ENCODE results near the gene BNIP3.

The BNIP3 gene

GRCh38 chr10:131949041-131949862 lies 32.5 kb downstream of the BNIP3 start:
- DNase-seq = no peak

- DNase-seq = no peak
Measured at GRCh38 chr10:131948501-131948900, 33.2 kb downstream of the BNIP3 start.

GRCh38 chr10:131947631-131948347 lies 33.9 kb downstream of the BNIP3 start:
- DNase-seq = no peak

DNA sequence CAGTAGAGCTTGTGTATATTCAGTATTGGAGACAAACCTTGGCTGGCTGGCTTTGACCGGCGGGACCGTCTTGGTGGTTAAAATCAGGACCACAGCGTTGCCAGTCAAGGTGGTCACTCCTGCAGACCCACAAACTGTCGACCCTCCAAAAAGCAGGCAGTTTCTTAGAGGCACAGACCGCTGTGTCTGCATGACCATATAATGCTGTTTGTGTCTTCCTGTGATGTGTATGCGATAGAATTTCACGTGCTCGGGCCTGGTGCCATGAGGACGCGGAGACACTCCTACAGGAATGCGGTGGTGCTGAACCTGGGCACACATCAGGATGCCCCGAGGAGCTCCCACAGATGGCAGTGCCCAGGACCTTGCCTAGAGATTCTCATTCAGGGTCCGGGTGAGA lies 34.8 kb downstream of the BNIP3 start:
- no peak for DNase-seq

- DNase-seq = no peak
Measured at GRCh38 chr10:131946321-131946751, 35.4 kb downstream of the BNIP3 start.

- no peak for DNase-seq
Measured at GRCh38 chr10:131944976-131945695, 36.6 kb downstream of the BNIP3 start.

DNA sequence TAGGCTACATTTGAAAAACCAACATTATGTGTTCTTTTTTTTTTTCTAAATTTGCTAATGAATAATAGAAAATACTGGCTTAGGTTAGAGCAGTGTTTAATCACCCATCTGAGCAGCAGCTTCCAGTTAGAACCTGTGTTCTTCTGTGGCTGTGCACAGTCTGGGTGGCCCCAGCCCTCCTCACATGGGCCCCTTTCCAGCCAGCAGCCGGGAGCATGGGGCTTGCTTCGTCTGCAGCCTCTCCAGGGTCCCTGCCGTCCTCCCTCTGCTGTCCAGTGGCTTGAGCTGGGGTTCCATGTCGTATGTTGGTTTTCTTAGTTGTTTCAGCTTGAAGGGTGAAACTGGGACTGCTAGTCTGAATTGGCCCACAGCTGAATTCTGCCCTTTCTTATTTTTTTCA lies 37.3 kb downstream of the BNIP3 start:
- no peak for DNase-seq

DNA sequence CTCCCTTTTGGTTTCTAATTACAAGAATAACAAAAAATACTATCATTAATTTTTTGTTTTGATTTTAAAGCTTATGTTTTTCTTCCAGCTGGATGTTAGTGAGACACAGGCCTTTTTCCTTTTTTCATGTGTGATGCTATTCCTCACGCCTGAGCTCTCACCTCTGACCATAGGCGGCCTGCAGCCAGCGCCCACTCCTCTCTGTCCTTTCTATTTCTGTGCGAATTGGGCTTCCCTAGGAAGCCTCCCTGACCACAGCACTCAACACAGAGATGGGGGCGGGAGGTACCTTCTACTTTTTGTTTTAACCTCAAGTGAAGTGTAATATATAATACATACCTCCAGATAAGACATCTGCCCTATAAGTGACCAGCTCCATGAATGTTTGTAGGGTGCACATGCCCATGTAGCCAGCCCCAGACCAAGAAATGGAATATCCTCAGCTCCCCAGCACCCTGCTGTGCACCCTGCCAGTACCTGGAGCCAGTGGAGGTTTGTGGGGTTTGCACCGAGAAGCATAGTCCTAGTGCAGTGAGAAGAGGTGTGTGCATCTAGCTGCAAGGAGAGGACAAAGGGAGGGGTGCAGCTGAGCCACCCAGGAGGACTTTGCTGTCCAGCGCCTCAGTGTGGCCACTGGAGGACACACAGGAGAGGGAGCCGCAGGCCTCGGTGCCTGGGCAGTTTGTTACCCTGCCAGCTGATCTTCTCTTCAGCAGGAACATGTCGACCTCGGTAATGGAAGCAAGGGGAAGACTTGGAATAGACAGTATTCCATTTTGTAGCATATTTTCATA lies 38.5 kb downstream of the BNIP3 start:
- DNase-seq = no peak

DNA sequence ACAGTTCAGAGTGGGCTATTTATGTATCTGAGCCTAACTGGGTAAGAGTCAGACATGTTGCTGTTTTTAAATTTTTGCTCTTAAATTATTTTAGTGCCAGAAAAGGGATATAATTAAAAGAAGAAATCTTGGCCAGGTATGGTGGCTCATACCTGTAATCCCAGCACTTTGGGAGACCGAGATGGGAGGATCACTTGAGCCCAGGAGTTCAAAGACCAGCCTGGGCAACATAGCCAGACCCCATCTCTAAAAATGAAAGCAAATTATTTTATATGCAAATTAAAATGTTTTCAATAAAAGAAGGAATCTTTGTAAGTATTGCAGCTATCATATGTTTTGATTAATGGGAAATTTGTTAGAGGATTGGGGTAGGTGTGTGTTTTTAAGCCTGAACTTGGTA lies 39.3 kb downstream of the BNIP3 start:
- DNase-seq = no peak

DNA sequence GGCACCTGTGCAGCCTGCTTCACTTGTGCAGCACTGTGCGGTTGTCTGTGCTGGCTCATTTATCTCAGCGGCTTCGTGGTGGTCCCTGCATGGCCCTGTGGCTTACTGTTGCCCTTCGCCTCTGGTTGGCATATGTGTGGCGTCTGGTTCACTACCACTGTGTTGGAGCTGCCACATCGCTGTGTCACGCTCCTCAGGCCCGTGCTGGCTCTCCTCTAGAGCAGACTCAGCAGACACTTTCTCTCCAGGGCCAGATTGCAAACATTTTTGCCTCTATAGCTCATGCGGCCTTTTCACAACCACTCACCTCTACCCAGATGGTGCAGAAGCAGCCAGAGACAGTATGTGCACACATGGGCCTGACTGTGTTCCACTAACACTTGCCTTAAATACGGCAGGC lies 43.0 kb downstream of the BNIP3 start:
- no peak for DNase-seq

DNA sequence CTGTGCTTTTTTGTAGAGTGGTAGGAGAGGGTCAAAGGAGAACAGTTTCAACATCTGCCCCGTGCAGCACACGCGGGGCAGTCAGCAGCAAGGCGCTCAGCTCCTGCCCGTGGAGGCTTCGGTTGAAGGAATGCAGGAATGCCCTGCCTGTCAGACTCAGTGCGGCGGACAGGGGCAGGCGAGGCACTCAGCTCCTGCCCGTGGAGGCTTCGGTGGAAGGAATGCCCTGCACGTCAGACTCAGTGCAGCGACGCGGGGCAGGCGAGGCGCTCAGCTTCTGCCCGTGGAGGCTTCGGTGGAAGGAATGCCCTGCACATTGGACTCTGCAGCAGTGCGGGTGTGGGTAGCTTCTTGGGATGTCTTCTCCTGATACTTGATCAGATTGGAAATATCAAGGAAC lies 43.9 kb downstream of the BNIP3 start:
- no peak for DNase-seq

GRCh38 chr10:131936736-131937135 lies 45.0 kb downstream of the BNIP3 start:
- DNase-seq = no peak

- no peak for DNase-seq
Measured at GRCh38 chr10:131936294-131936693, 45.4 kb downstream of the BNIP3 start.

DNA sequence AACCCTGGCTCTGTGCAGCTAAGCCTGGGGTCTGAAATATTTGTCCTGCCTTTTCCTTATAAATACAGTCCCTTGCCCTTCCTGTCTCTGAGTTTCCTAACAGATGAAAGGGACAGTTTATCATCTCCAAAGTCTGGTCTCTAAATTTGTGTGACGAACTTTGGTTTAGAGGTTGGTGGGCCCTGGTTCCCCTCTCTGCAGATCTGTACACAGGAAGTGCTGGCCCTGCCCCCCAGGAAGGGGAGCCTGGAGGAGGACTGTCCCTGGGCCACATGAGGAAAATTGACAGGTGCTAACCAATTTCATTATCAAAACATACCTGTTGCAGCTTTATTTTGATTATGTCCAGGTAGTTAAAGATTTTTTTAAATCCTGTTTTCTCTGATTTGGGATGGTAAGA lies 46.5 kb downstream of the BNIP3 start:
- DNase-seq = no peak

DNA sequence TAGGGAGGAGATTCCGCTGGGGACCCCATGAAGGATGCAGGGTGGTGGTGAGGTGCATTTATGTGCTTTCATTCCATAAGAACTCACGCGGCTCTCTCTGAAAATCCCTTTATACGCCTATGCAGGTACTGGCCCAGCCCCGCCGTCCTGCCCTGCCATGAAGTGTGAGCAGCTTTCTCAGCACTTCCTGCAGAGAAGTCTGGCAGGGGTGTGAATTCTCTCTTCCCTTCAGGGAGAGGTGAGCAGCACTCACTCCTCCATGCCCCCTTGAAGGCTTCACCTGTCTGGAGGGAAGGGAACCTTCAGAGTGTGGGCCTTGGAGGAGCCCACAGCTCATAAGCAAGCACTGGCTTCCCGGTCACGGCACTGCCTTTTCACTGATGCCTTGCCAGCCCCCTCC lies 47.0 kb downstream of the BNIP3 start:
- no peak for DNase-seq

DNA sequence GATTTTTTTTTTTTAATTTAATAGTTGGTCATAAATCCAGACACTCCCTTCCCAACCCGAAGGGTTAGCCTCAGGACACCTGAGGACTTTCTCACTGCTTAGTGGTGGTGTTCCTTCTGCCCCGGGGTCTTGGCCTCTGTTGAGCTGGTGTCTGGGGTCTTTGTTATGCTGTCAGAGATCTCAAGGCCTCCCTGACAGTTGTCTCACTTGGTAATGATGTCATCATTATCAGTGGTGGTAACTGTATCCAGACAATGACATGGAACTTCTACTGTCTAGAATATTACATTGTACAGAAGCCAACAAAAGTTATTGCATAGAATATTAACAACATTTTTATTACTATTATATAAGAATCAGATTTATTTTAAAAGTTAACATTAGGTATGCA lies 48.0 kb downstream of the BNIP3 start:
- no peak for DNase-seq

- no peak for DNase-seq
Measured at GRCh38 chr10:131933016-131933695, 48.6 kb downstream of the BNIP3 start.

DNA sequence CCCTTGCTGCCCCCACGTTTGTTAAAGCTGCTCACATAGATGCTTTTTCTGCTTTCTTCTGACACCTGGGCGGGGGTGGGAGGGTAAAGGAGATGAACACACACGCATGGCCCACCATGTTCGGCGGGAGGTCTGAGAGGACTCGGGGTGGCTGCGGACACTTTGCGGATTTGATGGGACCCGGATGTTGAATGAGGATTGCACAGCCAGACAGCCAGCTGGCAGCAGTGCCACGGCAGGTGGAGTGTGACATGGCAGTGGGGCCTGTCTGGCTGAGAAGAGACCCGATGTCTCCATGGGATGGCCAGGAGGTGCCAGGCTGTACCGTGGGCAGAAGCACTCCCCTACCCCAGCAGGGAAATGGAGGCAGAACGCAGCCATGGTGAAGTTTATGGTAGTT lies 49.7 kb downstream of the BNIP3 start:
- no peak for DNase-seq

DNA sequence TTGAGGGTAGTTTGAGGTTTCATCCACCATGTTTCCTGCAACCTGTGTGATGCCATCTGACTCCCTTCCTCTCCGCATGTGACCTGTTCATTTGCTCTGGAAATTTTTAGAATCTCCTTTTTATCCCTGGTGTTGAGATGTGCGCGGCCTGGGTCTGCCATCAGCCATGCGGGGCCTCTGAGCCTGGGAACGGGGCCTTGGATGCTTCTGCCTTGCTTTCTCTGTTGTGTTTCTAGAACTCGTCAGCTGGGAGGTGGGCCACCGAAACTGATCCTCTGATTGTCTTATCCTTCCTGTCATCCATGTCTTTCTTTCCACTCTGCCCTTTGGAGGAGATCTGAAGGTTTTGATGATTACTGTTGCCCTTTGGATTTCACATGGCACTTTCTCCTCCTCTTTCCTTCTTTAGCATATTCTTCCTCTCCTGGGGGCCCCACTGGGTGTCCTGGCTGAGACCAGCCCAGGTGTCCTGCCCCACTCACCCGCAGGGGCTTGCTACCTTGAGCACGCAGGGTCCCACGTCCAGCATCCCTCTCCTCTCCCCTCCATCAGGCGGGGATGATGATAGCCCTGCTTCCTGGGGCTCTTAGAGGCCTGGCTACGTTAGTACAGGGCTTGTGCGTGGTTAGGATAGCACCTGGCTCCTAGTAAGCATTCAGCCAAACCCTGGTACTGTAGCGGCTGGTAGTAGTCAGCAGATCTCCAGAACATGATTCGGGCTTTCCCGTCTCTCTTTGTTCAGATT lies 51.0 kb downstream of the BNIP3 start:
- no peak for DNase-seq

DNA sequence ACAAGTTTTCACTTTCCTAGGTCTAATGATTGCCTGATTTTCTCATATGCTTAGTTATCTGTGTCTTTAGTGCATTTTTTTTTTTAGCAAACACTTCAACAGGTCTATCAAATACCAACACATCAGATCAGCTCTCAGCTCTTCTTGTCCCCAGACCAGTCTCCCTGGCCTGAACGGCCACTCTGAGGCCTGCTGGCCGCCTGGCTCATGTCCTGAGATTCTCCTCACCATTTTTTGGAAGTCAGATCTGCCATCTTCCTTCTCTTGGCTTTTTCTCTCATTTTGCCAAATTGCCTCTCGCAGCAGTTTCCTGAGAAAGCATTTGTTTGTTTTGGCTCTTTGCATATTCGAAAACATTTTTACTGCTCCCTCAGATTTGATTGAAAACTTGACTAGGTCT lies 51.6 kb downstream of the BNIP3 start:
- DNase-seq = no peak

GRCh38 chr10:131929122-131929845 lies 52.4 kb downstream of the BNIP3 start:
- no peak for DNase-seq

Data from activated CD4-positive, alpha-beta T cell treated with anti-CD3 and anti-CD28 coated beads for 1 hour (primary cell).